SHP77 (cell line): ENCODE measurements around the gene TRIM62.
A peak's percentile ranks its signal among the peaks of the same experiment; 100 is the strongest.

Source experiments
- DNase-seq, 2 experiments: peaks; one replicate each; lab custom pipeline; 2025; lab: John Stamatoyannopoulos, UW

TRIM62 gene

DNA sequence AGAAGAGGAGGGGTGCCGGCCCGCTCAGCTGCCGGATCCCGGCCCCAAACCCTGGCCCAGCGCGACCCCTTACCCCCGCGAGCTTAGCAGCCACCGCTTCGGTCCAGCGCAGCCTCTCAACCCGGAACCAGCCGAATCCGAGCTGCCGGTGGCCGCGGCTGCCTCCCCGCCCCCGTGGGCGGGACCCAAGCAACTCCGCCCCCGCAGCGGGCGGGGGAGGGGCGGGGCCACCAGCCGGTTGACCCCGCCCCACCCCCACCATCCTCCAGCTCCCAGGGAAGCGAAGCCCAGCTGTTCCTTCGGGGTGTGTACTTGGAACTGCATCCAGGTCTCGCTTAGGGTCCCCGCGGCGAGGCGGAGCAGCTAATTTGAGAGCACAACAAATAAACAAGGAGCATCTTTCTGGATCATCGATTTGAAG lies at the start of gene TRIM62:
Gene TRIM62, minus strand, starts transcription at position 123 of the 421 bp plus-strand sequence. CDS start 611 bp downstream, outside the sequence.
- DNase-seq = peak; percentile 70 to 80

DNA sequence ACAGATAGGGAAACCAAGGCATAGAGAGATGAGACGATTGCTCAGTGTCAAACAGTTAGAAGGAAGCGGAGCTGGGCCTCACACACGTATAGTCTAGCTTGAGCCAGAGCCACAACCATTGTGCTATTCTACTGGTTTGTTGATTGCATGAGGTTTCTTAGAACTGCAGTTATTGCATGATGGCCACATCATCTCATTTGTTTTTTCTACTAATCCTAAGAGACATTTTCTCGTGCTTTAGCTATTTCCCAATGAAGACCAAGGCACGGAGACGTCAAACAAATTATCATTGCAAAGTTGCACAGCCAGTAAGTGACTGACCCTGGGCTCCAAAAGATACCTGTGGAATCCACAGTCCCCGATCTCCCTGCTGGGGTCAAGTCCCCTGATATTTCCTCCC lies 49.3 kb upstream of the TRIM62 start:
- no peak for DNase-seq

DNA sequence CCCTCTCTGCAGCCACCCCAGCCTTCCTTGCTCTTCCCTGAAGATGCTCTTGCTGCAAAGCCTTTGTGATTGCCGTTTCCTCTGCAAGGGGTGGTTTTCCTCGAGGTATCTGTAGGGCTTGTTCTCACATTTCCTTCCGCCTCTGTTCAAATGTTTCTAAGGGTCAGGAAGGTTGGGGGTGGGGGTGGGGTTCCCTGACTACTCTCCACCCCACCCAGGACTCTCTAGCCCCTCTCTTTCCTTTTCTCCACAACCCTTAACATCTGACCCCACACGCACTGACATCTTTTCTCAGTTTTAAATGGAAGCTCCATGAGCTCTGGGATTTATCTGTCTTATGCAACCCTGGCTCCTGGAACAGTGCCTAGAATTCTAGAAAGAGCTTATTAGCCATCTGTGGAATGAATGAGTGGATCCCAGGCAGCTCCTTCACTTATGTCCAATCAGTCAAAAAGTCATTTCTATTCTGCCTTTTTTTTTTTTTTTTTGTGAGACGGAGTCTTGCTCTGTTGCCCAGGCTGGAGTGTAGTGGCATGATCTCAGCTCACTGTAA lies 47.2 kb upstream of the TRIM62 start:
- no peak for DNase-seq

DNA sequence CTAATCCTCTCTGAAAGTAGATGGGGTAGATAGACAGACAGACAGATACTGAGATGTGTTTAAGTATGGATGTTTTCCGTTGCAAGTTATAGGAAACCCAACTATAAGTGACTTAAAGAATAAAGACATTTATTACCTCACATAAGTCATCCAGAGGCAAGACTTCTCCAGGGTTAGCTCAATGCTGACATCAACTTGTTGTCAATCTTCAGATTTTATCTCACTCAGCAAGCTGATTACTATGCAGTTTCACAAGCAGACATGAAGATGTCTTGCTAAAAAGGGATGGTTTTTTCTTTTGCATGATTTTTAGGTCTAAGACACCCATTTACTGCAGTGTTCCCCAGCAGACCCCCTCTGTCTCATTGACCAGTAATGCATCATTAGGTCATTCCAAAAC lies 43.7 kb upstream of the TRIM62 start:
- DNase-seq = no peak

DNA sequence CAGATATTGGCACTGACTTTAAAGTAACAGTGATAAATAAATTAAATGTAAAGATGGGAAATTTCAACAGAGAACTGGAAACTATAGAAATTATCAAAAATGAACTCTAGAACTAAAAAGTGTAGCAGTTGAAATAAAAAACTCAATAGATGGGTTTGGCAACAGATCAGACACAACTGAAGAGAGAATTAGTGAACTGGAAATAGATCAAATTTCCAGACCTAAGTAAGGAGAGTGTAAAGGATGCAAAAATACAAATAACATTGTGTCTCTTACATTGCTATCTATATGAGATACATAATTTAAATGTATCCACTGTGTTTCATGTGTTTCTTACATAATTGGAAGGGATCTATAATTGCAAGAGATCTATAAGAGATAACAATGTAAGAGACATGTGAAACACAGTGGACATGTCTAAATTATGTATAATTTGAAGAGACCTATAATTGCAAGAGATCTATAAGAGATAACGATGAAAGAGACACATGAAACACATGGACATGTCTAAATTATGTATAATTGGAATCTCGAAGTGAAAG lies 42.4 kb upstream of the TRIM62 start:
- DNase-seq = no peak

DNA sequence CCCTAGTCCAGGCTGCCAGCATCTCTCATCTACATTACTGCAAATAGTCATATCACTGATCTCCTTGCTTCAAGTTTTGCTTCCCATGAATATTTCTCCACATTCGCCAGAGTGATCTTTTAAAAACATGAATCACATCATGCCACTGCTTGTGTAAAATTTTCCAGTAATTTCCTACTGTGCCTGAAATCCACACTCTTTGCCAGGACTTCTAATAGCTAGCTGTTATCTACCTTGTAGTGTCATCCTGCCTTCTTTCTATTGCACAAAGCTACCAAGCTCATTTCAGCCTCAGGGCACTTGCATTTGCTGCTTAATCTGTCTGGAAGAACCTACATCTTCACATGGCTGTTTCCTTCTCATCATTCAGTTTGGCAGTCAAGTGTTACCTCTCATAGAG lies 40.5 kb upstream of the TRIM62 start:
- DNase-seq = no peak

DNA sequence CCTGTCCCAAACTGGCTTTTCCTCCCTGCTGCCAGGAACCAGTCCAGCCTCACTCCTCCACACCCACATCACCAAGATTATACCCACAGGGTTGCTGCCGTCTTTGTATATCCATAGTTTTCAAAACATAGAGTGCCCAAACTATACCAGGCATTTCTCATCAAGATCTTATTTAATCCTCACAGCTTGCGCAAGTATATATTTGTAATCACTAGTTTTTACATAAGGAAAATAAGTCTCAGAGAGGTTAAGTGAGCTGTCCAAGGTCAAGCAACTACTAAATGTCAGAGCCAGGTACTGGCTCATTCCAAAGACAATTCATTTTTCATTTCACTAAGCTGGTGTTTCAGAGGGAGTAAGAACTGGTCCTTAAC lies 39.5 kb upstream of the TRIM62 start:
- no peak for DNase-seq

DNA sequence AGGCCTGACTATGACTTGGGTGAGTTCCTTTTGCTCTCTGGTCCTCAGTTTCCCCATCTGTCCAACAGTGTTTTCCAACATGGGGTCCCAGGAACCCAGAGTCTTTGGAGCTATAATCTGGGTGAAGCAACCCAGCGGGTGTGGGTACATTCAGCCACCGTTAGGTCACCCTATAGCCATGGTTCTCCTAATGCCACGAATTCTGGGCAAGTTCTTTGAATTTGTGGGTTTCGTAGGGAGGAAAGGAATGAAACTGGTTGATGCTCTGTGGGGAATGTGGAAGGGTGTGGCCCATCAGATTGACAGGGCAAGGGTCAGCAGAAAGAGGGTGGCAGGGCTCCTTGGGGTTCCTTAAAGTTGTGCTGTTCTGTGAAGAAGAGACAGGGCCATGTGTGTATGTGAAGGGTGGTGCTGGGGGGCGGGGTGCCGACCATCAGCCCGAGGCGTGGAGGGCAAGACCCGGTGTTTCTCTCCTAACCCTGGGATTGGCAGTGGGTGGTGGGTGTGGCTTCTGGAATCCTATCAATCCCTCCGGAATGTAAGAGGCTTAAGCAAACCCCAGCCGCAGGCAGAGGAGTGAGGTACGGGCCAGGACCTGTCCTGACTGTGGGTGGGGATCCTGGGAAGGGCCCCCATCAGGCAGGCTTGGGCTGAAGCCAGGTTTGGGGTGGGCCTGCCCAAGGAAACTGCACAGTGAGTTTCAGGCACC lies 39.0 kb upstream of the TRIM62 start:
- DNase-seq = no peak

DNA sequence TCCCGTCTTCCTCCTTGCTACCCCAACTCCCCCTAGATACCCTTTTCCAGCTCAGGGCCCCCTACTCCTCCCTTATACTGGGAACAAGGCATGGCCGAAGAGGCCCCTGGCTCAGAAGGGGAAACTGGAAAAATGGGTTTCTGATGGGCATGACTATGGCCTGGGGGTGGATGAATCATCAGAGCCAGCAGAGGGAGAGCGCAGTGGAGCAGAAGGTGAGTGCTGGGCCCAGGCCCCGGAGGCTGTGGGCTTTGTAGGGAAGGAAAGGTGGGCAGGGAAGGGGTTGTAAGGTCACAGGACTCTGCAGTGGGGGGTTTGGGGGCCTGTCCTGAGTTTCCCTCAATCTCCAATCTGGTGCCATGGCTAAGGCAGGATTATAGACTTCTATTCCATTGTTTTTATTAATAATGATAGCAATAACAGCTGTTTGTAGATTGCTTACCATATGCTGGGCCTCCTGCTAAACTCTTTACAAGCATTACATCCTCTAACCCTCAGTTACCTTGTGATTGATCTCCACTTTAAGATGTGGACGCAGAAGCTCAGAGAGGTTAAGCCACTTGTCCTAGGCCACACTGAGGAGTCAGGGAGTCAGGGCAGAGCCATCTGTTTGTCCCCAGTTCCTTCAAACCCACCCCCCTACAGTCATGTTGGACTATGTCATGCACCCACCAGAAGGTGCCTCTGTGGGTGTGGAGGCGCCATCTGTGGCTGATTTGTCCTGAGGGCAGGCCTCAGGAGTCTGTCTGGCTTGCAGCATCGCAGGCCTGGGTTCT lies 38.2 kb upstream of the TRIM62 start:
- no peak for DNase-seq

DNA sequence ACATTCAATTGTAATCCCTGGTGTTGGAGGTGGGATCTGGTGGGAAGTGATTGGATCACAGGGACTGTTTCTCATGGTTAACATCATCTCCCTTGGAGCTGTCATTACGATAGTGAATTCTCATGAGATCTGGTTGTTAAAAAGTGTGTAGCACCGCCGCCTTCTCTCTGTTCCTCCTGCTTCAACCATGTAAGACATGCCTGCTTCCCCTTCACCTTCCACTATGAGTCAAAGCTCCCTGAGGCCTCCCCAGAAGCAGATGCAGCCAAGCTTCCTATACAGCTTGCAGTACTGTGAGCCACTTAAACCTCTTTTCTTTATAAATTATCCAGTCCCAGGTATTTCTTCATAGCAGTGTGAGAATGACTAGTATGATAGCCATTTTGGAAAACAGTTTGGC lies 30.1 kb upstream of the TRIM62 start:
- no peak for DNase-seq

DNA sequence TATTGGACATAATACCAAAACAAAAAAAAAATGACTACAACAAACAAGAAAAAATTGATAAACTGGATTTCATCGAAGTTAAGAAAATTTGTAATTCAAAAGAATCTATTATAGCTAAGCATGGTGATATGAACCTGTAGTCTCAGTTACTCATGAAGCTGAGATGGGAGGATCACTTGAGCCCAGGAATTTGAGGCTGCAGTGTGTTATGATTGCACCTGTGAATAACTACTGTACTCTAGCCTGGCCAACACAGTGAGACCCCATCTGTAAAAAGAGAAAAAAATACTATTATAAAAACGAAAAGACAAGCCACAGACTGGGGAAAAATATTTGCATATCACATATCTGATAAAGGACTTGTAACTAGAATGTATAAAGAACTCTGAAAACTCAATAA lies 24.5 kb upstream of the TRIM62 start:
- DNase-seq = no peak

DNA sequence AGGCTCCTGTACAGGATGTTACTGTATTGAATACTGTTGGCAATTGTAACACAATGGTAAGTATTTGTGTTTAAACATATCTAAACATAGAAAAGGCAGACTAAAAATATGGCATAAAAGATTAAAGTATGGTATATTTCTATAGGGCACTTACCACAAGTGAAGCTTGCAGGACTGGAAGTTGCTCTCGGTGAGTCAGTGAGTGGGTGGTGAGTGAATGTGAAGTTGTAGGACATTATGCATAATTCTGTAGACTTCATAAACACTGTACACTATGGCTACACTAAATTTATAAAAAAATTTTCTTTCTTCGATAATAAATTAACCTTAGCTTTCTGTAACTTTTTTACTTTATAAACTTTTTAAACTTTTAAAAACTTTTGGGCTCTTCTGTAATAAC lies 13.7 kb upstream of the TRIM62 start:
- DNase-seq = no peak

DNA sequence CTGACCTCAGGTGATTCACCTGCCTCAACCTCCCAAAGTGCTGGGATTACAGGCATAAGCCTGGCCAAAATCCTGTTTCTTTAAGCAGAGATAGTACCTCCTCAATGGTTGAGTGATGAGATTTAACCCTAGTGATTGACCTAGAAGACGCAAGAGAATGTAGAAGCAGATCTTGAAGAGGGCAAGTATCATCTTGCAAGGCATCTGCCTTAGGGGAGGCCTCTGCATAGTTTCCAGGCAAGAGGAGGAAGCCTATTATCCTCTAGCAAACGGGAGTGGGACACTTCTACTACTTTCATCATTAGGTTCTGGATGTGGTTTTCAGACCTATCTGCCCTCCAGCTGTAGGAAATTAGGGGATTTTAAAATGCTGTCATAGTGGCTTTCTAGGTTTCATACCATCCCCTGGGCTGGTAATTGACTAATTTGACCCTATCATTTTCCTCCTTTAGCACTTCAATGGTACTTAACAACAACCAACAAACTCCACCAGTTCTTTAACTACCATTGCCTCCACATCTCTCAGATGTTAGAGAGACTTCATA lies 10.0 kb upstream of the TRIM62 start:
- no peak for DNase-seq

DNA sequence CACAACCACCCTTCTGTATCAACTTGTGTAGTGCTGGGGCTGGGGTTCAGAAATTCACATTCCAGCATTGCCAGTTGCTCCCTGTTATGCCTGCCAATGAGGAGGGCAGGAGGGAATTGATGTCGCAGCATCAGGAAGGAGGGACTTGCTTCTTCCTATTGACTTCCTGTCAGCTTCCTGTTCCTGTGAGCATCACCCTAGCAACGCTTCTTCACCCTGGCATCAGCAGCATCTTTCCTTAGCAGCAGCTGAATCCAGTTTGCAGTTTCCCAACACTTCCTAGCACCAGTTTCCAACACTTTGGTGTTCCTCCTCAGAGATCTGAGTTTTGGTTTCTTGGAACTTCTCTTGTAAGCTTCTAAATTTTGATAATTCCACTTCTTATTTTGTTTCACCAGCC lies 8.9 kb upstream of the TRIM62 start:
- DNase-seq = no peak

DNA sequence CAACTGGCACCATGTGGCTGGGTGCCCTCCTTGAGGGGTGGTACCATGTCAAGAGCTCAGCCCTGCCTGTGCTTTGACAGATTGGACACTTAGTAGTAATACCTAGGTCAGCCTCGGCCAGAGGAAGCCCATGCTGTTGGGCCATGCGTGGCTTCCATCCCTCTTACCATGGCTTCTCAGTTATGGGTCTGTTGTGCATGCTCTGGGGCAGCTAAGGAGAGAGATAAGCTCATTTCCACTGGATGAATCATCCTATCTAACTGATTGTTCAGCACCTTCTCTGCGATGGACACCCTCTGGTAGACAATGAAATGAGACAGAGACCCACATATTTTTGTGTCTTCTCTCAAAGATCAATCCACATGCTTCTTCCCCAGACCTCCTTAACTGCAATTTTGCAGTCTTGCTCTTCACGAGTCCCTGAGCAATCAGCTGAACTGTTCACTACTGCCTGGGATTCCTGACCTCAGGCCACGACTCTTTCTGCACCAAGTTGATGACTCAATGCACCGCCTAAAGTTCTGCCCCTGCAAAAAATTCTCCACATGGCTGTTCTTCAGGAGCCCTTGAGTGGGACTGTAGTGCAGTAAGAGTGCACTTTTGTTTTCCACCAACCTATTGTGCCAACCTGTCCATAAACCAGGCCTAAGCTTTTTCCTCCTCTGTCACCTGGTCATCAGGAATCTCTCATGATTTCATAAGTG lies 6.9 kb upstream of the TRIM62 start:
- no peak for DNase-seq

DNA sequence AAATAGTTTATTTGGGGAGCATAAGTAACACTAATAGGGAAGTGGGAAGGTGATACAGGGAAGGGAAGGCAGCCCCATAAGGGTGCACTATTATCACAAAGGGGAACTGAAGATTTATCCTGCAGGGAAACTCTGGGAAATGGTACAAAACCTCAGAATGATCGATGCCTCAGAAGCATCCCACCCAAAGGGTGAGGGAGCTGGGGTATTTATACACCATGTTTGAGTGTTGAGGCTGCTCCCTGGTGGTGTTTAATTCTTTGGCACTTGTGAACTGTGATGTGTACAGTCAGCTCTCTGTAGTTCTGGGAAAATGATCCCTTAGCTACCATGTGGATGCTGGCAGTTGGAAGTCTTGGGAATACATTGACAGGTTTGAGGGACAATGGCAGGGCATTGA lies 5.1 kb upstream of the TRIM62 start:
- DNase-seq = no peak

DNA sequence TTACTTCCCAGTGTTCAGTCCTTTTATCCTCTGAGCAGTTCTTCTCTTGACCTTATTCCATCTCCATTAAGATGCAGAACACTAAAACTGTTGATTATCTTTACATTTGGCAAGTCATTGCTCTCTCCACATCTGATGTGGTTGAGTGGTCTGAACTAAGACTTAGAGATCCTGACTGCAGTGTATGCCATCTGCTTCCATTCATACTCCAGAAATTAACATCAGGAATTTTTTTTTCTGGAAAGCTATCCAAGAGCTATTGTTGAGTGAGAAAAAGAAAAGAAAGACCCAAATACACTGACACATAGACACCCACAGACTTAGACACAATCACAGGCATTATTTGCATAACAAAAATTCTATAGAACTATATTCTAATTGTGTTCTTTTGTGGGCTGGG lies 3.7 kb upstream of the TRIM62 start:
- DNase-seq = no peak

DNA sequence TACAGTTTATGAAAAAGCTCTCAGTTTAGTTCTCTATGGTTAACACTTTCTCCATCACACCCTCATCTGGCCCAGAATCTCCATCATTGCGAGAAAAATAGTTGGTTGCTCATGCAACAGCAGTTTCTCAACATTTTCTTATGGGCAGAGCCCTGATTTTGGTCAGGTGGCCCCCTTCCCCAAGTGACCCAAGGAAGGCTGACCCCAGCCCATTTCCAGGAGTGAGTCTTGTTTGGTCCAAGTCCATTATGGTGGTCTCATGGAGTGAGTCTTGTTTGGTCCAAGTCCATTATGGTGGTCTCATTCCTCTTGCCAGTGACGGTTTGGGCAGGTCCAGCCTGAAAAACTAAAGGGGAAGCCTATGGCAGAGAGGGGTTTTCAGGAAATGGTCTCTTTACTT lies 1.5 kb upstream of the TRIM62 start:
- no peak for DNase-seq

DNA sequence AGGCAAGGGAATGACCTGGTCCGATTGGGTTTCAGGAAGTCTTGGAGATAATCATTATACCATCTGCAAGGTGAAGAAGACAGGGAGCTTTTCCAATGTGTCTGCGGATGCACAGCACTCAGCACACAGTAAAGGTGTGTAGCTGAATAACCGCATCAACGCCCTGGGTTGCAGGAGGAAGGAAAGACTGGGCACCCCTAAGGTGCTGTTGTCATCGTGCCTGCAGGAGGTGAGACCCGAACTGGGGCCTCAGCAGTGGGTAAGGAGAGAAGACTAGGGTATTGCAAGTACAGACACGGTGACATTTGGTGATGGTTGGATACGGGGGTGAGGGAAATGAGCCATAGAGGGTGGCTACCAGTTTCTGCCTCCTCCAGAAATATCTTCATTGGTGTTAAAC lies 1.1 kb upstream of the TRIM62 start:
- no peak for DNase-seq

DNA sequence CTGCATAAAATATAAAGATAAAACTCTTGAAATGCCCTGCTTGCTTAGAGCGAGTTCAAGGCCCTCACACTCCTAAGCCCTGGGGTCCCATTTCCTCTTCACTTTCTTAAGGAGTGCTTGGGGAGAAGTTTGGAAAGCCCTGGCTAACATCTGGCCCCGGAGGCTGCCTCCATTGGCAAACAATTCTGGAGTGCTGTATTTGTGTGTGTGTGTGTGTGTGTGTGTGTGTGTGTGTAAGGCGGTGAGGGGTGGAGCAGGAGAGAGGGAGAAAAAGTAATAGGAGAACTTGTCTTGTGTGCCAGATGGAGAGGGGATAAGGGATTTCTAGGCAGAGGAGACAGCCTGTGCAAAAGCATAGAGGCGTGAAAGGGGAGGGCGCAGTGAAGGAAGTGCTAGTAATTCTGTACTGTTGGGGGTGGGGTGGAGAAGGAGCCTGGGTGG lies 578 bp upstream of the TRIM62 start:
- no peak for DNase-seq

DNA sequence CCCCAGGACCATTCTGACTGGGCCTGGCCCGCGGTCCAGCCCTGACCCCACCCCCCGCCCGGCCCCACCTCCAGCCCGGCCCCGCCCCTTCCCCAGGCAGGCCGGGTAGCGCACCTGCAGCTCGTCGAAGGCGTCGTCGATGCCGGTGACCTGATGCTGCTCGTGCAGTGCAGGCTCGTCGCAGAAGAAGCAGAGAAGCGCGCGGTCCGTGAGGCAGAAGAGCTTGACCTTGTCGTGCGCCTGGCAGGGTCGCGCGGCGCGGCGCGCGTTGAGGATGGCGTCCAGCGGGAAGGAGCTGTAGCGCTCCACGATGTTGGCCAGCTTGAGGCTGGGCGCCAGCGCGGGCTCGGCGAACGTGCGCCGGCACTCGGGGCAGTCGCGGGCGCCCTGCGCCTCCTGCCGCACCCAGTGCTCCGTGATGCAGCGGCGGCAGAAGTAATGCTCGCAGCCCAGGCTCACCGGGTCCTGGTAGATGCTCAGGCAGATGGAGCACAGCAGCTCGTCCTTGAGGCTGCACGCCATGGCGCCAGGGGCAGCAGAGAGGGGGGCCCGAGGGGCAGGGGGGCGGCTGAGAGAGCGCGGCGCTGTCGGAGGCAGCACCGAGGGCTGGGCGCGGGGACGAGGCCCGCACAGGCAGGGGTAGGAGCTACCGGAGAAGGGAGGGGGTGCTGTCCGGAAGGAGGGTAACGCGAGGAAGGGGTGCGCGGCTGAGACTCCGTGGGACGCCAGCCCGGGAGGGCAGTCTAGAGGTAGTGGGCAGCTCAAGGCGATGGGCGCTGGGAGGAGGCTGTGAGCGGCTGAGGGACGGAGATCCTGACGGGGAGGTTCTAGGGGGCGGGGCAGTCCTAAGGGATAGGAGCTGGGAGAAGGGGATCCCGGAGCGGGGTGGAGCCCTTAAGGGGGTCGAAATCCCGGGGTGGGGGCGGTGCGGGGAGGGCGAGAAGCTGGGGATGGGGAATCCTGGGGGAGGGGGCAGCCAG lies 642 bp downstream of the TRIM62 start:
- DNase-seq = peak; percentile 75 to 90
